NT2/D1 (cell line): ENCODE data around the gene MPRIP.

Source experiments
- DNase-seq: peaks from one replicate; pipeline ENCODE4 v3.0.0-alpha.2; 2011; ENCODE audit warnings: low read depth, low spot score
- H3K27me3 ChIP-seq: 2 replicates; pipeline ENCODE4 v1.6.0; 2011; ENCODE audit warnings: mild to moderate bottlenecking; ENCODE audit not compliant: insufficient read length, insufficient read depth
- H3K36me3 ChIP-seq: 2 replicates; pipeline ENCODE4 v1.6.1; 2011; ENCODE audit warnings: mild to moderate bottlenecking, low read length, mixed read lengths; ENCODE audit not compliant: insufficient read depth, insufficient read length
- H3K4me1 ChIP-seq: 2 replicates; pipeline ENCODE4 v1.5.1; 2011; ENCODE audit not compliant: insufficient read depth, insufficient read length
- H3K4me3 ChIP-seq: 2 replicates; pipeline ENCODE4 v1.5.1; 2011; ENCODE audit warnings: low read depth; ENCODE audit not compliant: insufficient read length
- H3K9ac ChIP-seq: 2 replicates; pipeline ENCODE4 v1.6.0; 2011; ENCODE audit warnings: low read depth; ENCODE audit not compliant: insufficient read length
- H3K9me3 ChIP-seq: 2 replicates; pipeline ENCODE4 v1.5.1; 2011; ENCODE audit warnings: mild to moderate bottlenecking, low read length; ENCODE audit not compliant: insufficient read depth
- SUZ12 ChIP-seq: IDR thresholded peaks from 2 replicates; pipeline ENCODE4 v1.6.1; 2011; ENCODE audit not compliant: insufficient read length, insufficient read depth; ENCODE audit errors: extremely low read depth
- YY1 ChIP-seq: IDR thresholded peaks from 2 replicates; pipeline ENCODE4 v1.6.1; 2011; ENCODE audit not compliant: insufficient read length, insufficient read depth
- ZNF274 ChIP-seq: IDR thresholded peaks from 2 replicates; pipeline ENCODE4 v1.6.1; 2011; ENCODE audit warnings: mild to moderate bottlenecking, low read depth, low read length

Gene MPRIP

DNA sequence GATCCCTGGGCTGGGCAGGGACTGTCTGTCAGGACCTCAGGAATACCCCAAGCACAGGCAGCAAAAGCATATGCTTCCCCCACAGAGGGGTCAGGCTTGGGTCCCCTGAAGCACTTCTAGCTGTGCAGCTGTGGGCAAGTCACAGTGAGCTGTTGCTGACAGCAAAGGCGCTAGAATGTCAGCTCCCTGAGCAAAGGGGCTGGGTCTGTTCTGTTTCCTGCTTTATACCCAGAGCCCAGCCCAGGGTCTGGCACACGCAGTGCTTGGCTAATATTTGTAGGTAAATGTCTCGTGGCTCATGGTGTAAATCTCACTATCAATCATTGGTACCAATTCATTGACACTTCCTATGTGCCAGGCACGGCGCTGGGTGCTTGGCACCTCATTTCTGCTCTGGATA lies 16.6 kb upstream of the MPRIP start:
- no peaks in the 10 kb centered on the region for H3K36me3 ChIP-seq
- TF ChIP-seq YY1, result no peak
- no peak for TF ChIP-seq ZNF274
- no peak for TF ChIP-seq SUZ12
- no peak overlapping the region for H3K4me3 ChIP-seq
- no peaks in the 10 kb centered on the region for H3K27me3 ChIP-seq
- no peaks in the 10 kb centered on the region for H3K9me3 ChIP-seq
- no peak for DNase-seq
- H3K9ac ChIP-seq, result no peak overlapping the region
- H3K4me1 ChIP-seq, result peaks cover 19% of the 10 kb centered on the region

DNA sequence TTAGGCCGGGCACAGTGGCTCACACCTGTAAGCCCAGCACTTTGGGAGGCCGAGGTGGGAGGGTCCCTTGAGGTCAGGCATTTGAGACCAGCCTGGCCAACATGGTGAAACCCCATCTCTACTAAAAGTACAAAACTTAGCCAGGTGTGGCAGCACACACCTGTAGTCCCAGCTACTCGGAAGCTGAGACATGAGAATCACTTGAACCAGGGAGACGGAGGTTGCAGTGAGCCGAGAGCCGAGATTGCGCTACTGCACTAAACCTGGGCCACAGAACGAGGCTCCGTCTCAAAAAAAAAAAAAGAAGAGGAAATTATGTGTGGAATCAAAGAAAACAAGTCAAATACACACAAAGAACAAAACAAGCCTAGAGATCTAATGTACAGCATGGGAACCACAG lies 16.1 kb upstream of the MPRIP start:
- Histone ChIP-seq H3K36me3 (no peaks in the 10 kb centered on the region), H3K4me3 (no peak overlapping the region), H3K27me3 (no peaks in the 10 kb centered on the region), H3K4me1 (peaks cover 19% of the 10 kb centered on the region), H3K9ac (no peak overlapping the region), H3K9me3 (no peaks in the 10 kb centered on the region)
- DNase-seq, result no peak
- TF ChIP-seq ZNF274, result no peak
- TF ChIP-seq SUZ12, result no peak
- no peak for TF ChIP-seq YY1

DNA sequence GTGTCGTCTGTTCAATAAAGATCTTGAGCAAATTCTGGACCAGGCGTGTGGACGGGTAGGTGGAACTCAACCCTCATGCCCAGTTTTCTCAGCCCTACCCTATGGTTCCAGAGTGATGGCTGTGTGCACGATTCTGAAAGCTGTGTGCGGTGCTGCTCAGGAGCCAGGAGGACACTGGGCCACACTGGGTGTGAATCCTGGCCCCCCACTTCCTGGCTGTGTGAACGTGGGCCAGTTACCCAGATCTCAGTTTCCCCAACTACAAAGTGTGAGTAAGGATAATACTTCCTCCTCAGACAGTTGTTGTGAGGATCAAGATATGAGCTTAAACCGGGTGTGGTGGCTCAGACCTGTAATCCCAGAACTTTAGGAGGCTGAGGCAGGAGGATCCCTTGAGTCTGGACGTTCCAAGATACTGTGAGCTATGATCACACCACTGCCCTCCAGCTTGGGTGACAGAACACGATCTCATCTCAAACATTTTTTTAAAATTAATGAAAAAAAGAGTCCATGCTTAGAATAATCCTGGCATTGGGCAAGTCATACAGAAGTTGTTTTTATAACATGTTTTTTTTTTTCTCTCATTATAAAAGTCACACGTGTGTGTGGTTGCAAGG lies 14.7 kb upstream of the MPRIP start:
- H3K9ac ChIP-seq, result no peak overlapping the region
- H3K9me3 ChIP-seq, result no peaks in the 10 kb centered on the region
- H3K4me3 ChIP-seq, result no peak overlapping the region
- H3K27me3 ChIP-seq, result no peaks in the 10 kb centered on the region
- no peak for DNase-seq
- H3K36me3 ChIP-seq, result no peaks in the 10 kb centered on the region
- peaks cover 16% of the 10 kb centered on the region for H3K4me1 ChIP-seq
- TF ChIP-seq YY1, result no peak
- TF ChIP-seq ZNF274, result no peak
- no peak for TF ChIP-seq SUZ12

DNA sequence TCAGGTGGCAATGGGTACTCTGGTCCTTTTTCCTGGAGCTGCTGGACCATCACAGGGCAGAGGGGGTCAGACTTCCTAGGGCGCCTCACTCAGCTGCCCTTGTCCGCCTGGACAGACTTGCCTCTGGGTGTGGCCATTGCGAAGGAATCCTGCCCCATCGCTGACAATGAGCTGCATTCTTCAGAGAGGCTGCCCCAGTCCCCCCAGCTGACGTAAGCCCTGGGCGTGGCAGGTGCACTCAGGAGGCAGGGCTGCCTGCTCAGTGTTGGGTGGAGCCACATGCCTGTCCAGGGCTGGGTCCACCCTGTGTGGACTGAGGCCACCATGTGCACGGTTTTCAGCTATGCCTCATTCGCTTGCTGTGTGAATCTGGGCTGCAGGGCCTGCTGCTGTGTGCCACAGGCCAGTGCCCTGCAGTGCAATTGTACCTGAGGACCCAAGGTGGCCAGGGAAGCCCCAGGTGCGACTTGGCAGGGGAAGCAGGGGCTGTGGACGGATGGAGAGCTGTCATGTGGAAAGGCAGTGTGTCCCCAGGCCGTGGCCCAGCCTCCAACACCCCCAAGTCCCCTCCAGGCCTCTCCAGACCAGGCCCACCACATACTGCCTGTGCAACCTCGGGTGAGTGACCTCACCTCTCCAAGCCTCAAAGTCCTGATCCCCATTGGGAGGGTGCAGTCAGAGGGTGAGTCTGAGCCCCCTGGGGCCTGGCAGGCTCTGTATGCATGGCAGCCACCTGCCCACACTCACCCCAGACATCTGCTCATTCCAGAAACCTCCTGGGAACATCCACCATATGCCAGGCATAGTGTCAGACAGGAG lies 14.0 kb upstream of the MPRIP start:
- Histone ChIP-seq H3K9ac (peak overlapping the region; percentile 53), H3K36me3 (no peaks in the 10 kb centered on the region), H3K27me3 (no peaks in the 10 kb centered on the region), H3K4me3 (peak overlapping the region; percentile 6), H3K4me1 (peaks cover 16% of the 10 kb centered on the region), H3K9me3 (no peaks in the 10 kb centered on the region)
- peak; percentile 78 for DNase-seq
- TF ChIP-seq YY1, result no peak
- no peak for TF ChIP-seq SUZ12
- TF ChIP-seq ZNF274, result no peak

DNA sequence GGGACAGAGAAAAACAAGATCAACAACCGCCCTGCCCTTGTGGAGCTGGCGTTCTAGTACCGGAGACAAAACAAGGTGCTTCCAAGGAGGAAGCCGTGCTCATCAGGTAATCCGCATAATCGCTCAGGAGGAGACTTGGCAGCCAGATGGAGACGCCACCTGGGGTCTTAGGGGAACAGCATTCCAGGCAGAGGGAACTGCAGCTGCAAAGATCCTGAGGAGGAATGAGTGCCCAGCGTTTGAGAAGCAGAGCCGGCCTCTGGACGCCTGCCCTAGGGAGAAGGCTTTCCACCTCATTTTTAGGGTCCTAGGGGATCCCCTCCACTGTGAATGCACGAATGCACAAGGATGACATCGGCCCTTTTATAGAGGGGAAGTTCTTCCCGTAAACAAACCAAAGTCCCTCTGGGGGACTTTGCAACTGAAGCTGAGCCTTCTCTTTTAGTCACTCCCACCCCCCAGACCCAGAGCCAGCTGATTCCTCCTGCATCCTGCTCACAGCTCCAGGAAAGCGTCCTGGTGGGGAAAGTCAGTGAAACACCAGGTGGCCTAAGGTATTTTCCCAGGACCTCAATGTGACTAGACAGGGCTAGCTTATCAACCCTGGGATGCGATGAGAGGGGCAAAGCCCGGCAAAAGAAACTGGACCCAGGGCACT lies 13.2 kb upstream of the MPRIP start:
- Histone ChIP-seq H3K27me3 (no peaks in the 10 kb centered on the region), H3K36me3 (no peaks in the 10 kb centered on the region), H3K4me3 (no peak overlapping the region), H3K9ac (peak overlapping the region; percentile 32), H3K4me1 (peaks cover 16% of the 10 kb centered on the region), H3K9me3 (no peaks in the 10 kb centered on the region)
- TF ChIP-seq YY1 (no peak), ZNF274 (no peak), SUZ12 (no peak)
- DNase-seq, result no peak

DNA sequence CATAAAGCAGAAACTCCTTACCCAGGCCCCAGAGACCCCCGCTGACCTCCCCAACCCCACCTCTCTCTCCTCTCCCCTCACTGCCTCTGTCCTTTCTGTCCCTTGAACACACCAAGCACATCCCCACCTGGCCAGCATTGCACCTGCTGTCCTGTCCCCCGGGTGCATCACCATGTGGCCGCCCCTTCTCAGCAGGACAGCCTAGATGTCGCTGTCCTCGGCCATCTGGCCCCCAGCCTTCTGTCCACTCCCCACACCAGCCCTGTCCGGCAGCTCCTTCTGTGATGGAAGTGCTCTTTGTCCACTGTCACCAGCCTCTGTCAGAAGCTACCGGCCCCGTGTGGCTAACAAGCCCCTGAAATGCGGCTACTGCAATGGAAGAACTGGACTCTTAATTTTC lies 12.3 kb upstream of the MPRIP start:
- Histone ChIP-seq H3K9me3 (no peaks in the 10 kb centered on the region), H3K4me1 (peaks cover 16% of the 10 kb centered on the region), H3K9ac (no peak overlapping the region), H3K4me3 (no peak overlapping the region), H3K27me3 (no peaks in the 10 kb centered on the region), H3K36me3 (no peaks in the 10 kb centered on the region)
- DNase-seq, result no peak
- TF ChIP-seq SUZ12, result no peak
- no peak for TF ChIP-seq YY1
- TF ChIP-seq ZNF274, result no peak

DNA sequence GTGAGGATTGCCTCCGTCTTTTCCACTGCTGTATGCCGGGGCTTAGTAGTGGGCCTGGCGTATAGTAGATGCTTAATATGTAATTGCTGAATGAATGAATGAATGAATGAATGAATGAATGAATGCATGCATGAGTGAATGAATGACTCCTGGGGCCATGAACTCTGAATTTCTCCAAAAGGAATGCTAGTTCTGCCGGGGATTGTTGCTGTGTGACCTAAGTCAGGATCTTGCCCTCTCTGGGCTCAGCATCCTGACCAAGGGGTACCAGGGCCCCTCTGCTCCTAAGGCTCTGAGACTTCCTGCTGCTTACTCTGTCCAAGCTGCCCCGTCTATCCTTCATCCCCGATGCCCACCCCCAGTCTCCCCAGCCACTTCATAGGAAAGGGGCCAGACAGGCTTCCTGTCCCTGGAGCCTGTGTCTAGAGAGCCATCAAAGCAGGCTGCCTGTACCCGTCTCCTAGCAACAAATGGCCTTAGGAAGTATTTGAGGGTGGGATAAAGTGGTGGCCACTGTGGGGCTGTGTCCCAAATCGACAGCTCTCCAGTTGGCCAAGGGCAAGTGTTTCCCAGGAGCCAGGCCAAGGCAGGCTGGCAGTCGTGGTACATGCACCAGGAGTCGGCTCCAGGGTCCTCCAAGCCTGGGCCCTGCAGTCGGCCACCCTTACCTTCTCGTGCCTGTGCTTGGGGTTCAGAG lies 11.6 kb upstream of the MPRIP start:
- H3K9me3 ChIP-seq, result no peaks in the 10 kb centered on the region
- no peaks in the 10 kb centered on the region for H3K27me3 ChIP-seq
- TF ChIP-seq ZNF274, result no peak
- TF ChIP-seq YY1, result no peak
- peaks cover 16% of the 10 kb centered on the region for H3K4me1 ChIP-seq
- no peak overlapping the region for H3K9ac ChIP-seq
- DNase-seq, result no peak
- H3K36me3 ChIP-seq, result no peaks in the 10 kb centered on the region
- H3K4me3 ChIP-seq, result no peak overlapping the region
